GM19328 (cell line): Measurements from ENCODE around the gene DNAH9.

ENCODE experiments used
- ATAC-seq: cut with Tn5 transposase; IDR thresholded peaks from one replicate; pipeline ENCODE4 v1.9.1; 2021; ENCODE audit warnings: mild to moderate bottlenecking, moderate library complexity; ENCODE audit not compliant: unreplicated experiment

DNAH9 gene

DNA sequence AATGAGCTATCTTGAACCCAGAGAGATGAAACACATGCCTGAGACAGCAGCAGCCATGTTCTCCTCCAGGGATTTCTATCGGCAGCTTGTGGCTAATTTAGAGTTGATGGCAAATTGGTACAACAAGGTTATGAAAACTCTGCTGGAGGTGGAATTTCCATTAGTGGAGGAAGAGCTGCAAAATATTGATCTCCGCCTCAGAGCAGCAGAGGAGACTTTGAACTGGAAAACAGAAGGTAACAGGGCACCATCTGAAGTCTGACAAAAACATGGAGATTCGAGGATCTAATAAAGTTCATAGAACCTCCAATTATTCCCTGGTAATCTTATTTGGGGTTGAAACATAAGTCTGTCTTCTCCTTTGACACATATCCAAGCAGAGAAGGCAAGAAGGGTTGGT lies 52.8 kb downstream of the DNAH9 start:
- no peak for ATAC-seq

DNA sequence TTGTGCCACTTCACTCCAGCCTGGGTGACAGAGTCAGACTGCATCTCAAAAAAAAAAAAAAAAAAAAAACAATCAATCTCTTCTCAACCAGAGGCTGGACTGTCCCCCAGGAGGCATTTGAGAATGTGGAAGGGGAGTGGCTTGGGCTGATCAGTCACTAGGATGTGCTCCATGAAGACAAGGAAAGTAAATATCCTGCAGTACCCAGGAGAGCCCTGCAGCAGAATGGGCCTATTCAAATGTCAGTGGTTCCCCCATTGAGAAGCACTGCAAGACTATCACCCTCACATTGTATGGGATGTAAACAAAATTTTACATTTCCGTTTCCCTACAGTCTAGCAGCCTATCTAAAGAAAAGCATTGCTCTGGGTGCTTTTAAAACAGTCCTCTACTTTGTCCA lies 70.3 kb downstream of the DNAH9 start:
- ATAC-seq: no peak

- no peak for ATAC-seq
Observed at GRCh38 chr17:11671126-11671525, 72.9 kb downstream of the DNAH9 start.

DNA sequence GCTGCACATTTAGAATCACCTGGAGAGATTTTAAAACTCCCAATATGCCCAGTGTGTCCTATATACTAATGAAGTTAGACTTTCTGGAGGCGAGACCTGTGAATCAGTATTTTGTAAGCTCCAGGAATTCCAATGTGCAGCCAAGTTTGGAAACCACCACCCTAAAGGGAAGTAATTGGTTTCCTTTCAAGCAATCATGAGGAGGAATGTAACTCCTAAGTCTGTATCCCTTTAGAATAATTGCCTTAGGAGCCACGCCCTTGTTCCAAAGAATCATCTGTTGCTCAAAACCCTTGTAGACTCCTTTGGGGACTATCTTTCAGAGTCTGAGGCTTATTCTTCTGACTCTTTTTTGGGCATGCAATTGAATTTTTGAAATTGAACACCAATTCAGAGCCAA lies 84.4 kb downstream of the DNAH9 start:
- ATAC-seq: no peak

- ATAC-seq: no peak
Observed at GRCh38 chr17:11690681-11691080, 92.4 kb downstream of the DNAH9 start.

- ATAC-seq: no peak
Observed at GRCh38 chr17:11692688-11693087, 94.4 kb downstream of the DNAH9 start.

GRCh38 chr17:11693284-11693683 lies 95.0 kb downstream of the DNAH9 start:
- ATAC-seq: no peak

GRCh38 chr17:11700668-11701067 lies 102.4 kb downstream of the DNAH9 start:
- ATAC-seq: no peak

DNA sequence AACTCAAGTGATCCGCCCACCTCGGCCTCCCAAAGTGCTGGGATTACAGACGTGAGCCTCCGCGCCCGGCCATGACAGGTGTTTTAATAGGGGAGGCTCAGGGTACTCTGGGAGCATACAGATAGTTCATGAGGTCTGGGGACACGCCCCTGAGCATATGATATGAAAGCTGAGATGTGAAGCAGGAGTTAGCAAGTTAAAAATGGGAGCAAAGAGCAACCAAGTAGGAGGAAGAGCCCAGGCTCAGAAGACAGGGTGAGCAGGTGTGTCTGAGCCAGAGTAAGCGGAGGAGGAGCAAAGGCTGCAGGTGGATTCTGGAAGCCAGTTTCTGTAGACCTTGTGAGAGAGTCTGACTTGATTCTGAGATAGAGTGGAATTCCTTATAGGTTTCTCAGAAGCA lies 103.6 kb downstream of the DNAH9 start:
- ATAC-seq: no peak

DNA sequence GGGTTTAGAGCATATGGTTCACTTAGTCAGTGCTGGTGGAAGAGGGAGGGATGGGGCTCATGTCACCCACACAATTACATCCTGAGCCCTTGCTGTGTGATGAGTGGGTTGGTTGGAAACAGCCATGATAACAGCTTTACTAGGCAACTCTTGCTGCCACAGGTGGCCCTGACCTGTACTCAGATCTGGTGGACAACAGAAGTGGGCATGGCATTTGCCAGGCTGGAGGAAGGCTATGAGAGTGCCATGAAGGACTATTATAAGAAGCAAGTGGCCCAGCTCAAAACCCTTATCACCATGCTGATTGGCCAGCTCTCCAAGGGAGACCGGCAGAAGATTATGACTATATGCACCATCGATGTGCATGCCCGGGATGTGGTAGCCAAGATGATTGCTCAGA lies 105.8 kb downstream of the DNAH9 start:
- no peak for ATAC-seq

GRCh38 chr17:11705111-11705510 lies 106.8 kb downstream of the DNAH9 start:
- no peak for ATAC-seq

DNA sequence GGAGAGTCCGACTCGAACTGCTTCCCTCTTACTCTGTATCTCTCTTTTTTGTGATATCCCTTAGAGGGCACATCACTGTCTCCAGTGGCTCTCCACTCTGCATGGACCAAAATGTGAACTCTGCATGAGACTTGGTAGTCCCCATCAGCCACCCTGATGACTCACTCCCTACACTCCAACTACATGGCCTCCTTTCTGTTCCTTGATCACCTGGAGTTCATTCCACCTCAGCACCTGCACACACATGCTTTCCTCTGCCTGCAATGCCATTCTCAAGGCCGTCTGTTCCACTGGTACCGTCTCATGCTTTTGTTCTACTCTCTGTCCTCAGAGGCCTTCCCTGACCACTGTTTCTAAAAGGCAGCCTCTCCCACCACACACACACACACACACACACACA lies 109.3 kb downstream of the DNAH9 start:
- no peak for ATAC-seq

DNA sequence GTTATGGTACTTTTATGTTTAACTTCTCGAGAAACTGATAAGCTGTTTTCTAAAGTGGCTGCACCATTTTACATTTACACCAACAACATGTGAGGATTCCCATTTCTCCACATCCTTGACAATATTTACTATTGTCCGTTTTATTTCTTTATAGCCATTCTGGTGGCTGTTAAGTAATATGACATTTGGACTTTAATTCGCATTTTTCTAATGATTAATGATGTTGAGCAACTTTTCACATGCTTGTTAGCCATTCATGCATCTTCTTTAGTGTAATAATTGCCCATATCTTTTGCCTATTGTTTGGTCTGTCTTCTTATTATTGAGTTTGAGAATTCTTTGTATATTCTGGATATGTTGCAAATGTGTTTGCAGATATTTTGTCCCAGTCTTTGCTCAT lies 114.2 kb downstream of the DNAH9 start:
- no peak for ATAC-seq

DNA sequence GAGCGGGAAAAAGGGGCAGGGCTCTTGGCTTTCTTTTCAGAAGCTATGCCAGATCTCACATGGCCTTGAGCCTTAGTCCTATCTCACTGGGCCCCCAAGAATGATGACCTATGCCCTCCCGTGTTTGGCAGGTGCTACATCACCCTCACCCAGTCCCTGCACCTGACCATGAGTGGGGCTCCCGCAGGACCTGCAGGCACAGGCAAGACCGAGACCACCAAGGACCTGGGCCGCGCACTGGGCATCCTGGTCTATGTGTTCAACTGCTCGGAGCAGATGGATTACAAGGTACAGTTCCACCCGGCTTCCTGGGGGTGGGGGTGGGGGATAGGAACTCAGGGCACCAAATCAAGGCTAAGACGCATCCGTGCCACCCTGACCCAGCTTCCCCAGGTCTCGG lies 120.9 kb downstream of the DNAH9 start:
- no peak for ATAC-seq

- no peak for ATAC-seq
Observed at GRCh38 chr17:11719856-11720255, 121.6 kb downstream of the DNAH9 start.

- no peak for ATAC-seq
Observed at GRCh38 chr17:11720816-11721215, 122.5 kb downstream of the DNAH9 start.

DNA sequence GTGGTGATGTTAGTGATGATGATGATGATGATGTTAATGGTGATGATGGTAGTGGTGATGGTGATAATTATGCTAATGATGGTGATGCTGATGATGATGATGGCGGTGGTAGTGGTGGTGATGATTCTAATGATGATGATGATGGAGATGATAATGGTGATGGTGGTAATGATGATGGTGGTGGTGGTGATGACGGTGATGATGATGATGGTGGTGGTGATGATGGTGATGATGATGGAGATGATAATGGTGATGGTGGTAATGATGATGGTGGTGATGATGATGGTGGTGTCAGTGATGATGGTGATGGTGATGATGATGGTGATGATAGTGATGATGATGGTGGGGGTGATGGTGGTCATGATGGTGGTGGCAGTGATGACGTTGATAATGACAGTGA lies 132.5 kb downstream of the DNAH9 start:
- no peak for ATAC-seq

DNA sequence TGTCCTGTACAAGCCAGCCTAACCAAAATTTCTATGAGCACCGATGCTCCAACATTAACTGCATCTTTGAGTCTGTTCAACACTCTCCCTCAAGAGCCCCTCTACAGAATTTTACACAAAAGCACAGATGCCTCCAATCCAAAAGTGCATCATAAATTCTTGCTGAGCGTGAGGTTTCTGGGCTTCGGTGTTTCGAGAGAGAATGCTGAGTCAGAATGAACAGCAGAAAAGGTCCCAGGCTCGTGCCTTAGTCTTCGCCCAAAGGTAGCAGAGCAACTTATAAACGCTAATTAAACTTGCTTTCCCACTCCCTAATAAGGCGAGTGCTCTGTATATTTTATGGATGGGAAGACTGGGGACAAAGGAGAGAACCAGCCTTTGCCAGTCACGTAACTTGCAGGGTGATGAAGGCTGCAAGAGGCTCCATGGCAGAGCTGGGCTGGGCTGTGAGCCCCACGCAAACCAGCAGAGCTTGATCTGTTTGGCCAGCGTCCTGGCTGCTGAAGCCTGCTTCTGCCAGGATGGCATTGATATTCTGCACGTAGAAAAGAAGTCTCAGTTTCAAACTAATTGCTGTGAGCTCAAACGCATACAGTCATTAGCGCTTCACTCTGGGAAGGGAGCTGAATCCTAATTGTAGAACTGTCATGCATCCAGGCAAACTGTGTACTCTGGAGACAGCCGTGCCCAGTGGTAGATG lies 138.5 kb downstream of the DNAH9 start:
- ATAC-seq: no peak

DNA sequence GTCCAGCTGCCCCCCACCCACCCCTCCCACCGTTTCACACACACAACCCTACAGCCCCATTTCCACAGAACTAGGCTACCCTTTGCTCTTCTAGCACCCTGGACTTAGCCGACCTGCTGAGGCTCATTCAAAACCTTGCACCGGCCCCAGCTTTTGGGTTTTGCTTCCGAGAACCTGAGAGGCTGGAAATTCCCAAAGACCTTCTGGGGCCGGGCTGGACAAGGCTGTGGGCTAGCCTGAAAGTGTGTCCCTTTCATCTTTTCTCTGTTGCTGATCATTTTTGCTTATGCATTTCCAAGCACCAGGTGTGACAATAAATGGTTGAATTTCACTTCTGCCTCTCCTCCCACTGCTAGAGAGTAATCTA lies 139.0 kb downstream of the DNAH9 start:
- no peak for ATAC-seq

DNA sequence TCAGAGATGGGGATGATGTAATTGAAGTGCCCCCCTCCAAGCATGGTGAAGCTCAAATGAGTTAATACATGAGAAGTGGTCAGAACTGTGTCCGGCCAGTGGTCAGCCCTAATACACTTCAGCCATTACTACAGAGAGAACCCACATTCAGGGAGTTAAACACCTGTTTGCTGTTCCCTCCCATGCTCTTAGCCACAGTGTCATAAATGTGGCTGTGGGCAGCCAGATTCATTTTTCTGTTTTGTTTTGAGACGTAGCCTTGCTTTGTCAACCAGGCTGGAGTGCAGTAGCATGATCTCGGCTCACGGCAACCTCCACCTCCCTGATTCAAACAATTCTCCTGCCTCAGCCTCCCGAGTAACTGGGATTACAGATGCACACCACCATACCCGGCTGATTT lies 139.9 kb downstream of the DNAH9 start:
- no peak for ATAC-seq

- no peak for ATAC-seq
Observed at GRCh38 chr17:11739351-11739750, 141.1 kb downstream of the DNAH9 start.

DNA sequence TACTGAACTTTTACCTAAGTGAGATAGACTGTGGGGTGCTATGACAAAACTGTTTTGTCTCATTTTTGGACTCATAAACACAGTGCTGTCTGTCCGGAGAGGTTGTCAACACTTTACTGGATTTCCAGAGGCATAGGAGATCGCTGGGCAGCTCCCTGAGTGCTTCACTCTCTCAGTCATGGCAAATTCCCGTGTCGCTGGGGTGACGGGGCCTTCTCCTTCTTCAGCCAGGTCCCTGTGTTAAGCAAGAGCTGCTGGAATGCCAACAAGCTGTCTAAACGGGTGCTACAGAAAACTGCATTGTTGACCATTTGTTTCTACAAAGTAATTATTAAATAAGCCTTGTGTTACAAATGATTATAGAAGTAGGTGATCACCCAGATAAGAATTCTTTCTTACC lies 141.6 kb downstream of the DNAH9 start:
- ATAC-seq: no peak

GRCh38 chr17:11742886-11743285 lies 144.6 kb downstream of the DNAH9 start:
- ATAC-seq: no peak
